GM18861 (cell line): Measurements from ENCODE around the gene FRMD4A.

Experiments used
- ATAC-seq: cut with Tn5 transposase; IDR thresholded peaks from one replicate; pipeline ENCODE4 v1.9.1; 2021; ENCODE audit not compliant: unreplicated experiment

The FRMD4A gene

GRCh38 chr10:13893926-13894325 is 436.8 kb downstream of the FRMD4A start:
- ATAC-seq = no peak

DNA sequence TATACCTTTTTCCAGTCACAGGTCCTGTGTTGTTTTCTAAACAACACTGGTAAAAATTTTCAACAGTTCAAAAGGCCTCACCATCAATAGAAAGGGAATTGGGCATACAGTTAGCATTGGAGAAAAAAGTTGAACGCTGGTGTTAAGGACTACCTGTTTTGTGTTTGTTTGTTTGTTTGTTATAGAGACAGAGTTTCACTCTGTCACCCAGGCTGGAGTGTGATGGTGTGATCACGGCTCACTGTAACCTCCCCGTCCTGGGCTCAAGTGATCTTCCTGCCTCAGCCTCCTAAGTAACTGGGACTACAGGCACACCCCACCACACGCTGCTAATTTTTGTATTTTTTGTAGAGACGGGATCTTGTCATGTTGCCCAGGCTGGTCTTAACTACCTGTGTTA is 437.9 kb downstream of the FRMD4A start:
- ATAC-seq = no peak

- no peak for ATAC-seq
Measured at GRCh38 chr10:13892001-13892491, 438.7 kb downstream of the FRMD4A start.

GRCh38 chr10:13891128-13892000 is 439.4 kb downstream of the FRMD4A start:
- ATAC-seq = no peak

GRCh38 chr10:13890233-13891127 is 440.2 kb downstream of the FRMD4A start:
- ATAC-seq = no peak

DNA sequence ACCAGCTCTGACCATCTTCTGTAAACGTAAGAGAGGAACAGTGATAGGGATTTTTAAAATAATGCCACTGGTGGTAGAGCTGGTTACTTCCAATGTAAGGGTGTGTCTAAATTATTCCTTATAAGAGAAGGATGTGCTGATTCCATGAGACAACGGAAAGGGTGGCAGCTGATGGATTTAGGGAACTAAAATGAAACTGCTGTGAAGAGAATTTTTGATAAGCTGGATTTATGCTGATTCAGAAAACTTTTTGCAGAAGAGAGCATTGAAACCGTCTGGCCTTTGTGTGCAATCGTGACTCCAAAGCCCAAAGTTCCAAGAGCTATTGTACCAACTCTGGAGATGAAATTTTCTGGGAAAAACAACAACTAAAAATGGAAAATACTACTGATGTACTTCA is 443.0 kb downstream of the FRMD4A start:
- ATAC-seq = no peak

- no peak for ATAC-seq
Measured at GRCh38 chr10:13885238-13885990, 445.3 kb downstream of the FRMD4A start.

DNA sequence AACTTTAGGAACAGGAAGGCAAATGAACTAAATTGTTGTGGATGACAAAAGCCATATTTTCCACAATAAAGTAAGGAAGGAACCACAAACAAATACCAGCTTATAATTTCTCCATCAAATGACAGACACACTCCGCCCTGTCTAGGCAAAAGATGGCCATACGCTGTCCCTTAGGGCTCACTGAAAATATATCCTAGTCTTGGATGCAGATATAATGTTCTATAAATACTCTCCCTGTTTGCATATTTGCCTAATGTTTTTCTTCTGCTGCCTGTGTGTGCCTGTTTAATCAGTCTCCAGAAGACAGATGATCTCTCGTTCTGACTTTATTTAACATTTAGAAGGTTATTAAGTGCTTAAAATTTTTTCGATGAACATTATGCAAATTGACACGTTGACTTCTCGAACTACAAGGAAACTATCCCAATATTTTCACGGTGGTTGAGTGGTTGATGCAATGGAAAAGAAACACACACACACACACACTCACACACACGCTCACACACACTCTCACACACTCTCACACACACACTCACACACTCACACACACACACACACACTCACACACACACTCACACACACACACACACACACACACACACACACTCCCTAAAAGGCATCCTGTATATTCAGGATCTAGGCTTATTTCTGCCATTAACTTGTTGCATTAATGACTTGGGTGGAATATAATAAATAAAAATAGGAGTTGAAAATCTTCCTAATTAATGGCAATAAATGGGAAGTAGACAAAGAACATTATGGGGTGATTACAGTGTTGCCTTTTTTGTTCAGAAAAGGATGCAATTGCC is 446.9 kb downstream of the FRMD4A start:
- no peak for ATAC-seq

- ATAC-seq = no peak
Measured at GRCh38 chr10:13882119-13882711, 448.5 kb downstream of the FRMD4A start.

DNA sequence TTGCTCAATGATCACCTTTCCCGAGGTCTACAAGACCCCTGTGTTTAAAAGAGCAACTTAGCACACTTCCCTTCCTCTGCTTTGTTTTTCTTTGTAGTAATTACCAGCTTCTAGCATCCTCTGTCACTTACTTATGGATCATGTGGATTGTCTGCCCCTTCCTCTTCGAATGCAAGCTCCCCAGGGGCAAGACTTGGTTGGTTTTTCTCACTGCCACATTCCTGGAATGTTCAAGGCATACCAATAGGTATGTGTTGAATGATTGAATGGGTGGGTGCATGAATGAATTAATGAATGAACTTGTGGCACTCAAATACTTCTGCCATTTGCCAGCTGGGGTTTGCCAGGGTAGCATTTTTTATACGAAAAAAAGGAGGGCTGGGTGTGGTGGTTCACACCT is 450.0 kb downstream of the FRMD4A start:
- no peak for ATAC-seq

DNA sequence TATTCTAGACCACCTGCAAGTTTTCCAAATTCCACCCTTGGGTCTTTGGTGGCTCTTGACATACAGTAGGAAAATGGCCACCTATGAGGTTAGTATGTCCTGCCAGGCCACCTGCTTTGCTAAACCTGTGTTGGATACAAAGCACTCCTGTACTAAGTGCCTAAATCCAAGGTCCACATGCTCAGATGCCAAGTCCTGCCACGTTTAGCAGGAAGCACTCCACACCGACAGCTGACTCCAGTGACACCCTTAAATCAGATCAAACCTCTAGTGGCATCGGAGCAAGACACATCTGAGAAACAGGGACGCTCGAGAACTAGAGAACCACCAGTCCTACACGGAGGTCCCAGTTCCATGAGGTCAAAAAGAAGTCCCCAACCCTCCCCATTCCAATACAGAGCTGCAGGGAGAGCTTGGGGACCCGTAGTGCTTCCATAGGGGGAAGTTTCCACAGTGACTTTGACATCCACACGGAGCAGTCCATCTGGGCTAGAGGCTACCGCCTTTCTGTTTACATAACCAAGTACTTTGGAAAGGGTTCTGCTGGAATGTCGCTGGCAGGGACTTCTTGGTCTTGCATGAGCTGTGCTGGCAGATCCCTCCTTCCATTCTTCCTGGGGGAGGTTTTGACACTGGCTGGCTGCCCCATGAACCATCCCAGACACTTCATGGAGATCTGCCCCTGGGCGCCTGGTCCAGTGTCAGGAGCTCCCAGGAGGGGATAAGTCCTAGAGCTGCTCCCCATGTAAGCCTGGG is 453.4 kb downstream of the FRMD4A start:
- no peak for ATAC-seq

- ATAC-seq = no peak
Measured at GRCh38 chr10:13873196-13873595, 457.5 kb downstream of the FRMD4A start.

DNA sequence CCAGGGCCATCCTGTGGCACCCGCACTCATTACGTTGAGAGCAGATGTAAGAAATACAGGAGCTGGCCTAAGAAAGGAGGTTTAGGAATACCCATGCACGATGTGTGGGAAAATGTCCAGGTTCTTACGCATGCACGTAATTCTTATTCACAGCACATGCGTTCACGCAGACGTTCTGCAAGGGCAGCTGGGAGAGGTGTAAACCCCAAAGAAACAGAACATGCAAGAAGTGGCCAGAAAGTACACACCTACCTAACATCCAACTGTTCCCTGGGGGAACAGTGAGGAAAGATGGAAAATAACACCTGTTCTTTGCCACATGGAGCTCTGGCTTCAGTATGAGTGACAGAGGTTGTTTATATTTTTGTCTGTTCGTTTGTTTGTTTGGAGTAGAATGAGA is 458.3 kb downstream of the FRMD4A start:
- ATAC-seq = no peak

DNA sequence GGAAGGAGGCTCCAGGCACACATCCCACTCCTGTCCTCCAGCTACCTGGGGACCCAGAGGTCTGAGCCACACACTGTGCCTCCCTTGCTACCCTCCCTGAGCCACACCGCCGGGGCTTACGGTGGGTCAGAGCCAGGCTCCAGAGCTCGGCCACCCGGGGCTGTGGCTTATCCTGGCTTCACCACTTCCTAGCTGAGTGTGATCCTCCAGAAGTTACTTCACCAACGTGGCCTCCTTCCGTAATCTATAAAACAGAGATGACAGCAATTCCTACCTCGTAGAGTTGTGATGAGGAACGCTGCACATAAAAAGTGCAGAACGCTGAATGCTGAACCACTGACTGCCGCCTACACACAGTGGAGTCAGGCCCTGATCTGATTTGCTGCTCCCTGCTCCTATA is 458.9 kb downstream of the FRMD4A start:
- ATAC-seq = no peak

- no peak for ATAC-seq
Measured at GRCh38 chr10:13871011-13871410, 459.7 kb downstream of the FRMD4A start.

- no peak for ATAC-seq
Measured at GRCh38 chr10:13869295-13869664, 461.4 kb downstream of the FRMD4A start.

DNA sequence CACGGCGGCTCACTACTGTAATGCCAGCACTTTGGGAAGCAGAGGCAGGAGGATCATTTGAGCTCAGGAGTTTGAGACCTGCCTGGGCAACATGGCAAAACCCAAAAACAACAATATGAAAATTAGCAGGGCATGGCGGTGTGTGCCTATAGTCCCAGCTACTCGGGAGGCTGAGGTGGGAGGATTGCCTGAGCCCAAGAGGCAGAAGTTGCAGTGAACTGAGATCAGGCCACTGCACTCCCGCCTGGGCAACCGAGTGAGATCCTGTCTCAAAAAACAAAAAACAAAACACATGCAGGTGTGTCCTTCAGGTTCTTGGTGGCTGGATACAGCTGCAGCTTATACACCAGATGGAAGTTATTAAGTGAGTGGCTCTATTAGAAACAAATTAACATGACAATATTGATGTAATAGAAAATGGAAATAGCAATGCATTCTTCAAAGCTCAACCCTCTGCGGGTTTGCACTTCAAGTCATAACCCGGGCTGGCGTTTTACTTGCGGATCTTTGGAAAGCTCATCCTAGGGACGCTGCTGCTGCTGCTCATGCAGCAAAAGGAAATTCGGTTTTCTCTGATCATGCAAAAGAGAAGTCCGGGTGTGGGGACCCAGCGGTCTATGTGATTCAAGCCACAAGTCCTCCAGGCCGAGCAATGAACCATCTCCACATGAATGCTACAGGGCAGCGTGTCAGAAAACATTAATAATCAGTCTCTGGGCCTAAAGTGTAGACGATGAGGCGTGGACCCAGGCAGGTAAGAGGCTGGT is 462.0 kb downstream of the FRMD4A start:
- ATAC-seq = no peak

GRCh38 chr10:13867822-13868221 is 462.9 kb downstream of the FRMD4A start:
- no peak for ATAC-seq
